G401.6 (cell line): ENCODE data around the gene BSND.

ENCODE experiments used
- FAIRE-seq: peaks from 2 replicates; lab custom pipeline; 2012; peaks lifted over from hg19 to GRCh38; lab: Jason Lieb, UNC

Gene BSND

DNA sequence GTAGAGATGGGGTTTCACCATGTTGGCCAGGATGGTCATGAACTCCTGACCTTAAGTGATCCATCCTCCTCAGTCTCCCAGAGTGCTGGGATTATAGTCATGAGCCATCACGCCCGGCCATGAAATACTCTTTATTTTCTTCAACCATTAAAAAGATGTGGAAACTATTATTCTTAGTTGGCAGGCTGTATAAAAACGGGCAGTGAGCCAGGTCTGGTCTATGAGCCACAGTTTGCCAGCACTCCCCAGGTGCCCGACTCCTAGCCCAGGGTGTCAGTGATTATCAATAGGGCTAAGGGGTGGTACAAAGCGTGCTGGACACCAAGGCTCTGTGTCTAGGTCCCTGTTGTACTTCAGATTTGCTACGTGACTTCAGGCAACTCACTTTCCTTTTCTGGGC, 22.0 kb upstream of the BSND start:
- no peak for FAIRE-seq

DNA sequence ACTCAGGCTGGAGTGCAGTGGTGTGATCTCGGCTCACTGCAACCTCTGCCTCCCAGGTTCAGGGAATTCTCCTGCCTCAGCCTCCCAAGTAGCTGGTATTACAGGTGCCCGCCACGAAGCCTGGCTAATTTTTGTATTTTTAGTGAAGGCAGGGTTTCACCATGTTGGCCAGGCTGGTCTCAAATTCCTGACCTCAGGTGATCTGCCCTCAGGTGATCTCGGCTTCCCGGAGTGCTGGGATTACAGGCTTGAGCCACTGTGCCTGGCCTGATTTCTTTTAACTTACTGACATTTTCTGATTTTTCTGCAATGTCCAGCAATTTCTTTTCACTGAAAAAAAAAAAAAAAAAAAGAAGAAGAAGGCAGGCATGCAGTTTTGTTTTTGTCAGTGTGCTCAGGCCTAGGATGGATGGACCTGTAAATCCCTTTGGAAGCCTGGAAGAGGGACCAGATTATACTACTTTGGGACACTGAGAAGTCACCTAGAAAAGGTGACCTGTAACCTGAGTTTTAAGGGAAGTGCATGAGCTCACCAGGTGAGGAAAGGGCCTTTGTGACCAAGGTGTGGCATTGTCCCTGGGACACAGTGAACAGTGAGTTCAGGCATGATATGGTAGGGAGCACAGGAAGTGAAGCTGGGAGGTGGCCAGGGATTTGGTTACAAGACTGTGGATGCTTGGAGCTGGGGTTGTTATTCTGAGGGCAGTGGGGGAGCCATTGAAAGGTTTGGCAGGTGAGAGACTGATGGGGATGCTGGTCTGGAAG, 21.0 kb upstream of the BSND start:
- no peak for FAIRE-seq

DNA sequence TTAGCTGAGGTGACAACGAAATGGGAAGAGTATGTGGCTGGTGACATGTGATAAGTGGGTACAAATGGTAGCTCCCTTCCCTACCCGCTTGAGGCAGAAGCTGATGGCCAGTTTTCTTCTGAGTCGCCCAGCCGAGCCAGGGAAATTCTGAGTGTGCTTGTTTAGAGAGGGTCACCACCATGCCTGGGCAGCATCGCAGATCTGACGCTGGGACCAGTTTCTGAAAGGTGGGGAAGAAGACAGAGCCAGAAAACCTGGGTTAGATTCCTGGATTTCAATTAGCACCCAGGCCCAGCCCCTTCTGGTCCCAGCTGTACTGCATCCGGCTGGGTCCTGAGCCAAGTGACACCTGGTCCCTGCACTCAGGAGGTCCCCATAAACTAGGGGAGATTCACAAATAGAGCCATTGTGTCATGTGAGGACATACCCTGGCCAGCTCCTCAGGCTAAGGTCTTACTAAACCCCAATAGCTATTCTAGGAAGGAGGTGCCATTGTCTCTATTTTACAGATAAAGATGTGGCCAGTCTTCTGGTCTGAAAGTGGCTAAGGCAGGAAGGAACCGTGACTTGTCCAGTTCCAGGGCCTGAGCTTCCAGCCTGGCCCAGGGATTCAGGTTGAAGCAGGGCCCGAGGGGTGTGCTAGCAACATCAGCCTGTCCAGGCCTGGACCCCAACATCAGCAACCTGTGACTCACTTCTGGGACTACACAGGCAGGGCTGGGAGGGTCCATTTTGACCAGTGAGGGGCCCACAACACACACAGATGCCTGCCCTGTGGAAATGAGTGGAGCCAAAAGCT, 20.0 kb upstream of the BSND start:
- FAIRE-seq: no peak

DNA sequence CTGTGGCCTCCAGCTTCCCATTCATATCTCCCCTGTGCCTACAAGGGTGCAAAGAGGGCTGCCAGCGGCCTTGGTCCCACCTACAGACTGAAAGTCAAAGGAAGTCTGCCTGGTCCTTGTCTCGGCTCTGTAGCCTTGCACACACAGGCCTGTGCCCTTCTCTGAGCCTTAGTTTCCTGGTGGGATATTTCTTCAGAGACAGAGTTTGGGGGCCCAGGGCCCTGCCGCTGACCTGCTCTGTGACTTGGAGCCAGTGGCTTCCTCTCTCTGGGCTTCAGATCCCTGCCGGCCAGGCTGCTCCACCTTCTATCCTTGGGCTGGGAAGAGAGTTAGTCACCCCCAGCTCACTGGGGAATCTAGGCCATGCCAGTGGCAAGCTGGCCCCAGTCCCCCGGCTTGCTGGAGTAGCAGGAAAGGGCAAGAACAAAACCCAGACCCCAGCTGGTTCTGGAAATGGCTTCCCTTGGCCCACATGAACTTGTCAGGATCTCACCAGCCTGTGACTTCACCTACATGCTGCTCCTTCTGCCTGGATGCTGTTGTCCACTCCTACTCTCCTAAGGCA, 19.3 kb upstream of the BSND start:
- FAIRE-seq: no peak

DNA sequence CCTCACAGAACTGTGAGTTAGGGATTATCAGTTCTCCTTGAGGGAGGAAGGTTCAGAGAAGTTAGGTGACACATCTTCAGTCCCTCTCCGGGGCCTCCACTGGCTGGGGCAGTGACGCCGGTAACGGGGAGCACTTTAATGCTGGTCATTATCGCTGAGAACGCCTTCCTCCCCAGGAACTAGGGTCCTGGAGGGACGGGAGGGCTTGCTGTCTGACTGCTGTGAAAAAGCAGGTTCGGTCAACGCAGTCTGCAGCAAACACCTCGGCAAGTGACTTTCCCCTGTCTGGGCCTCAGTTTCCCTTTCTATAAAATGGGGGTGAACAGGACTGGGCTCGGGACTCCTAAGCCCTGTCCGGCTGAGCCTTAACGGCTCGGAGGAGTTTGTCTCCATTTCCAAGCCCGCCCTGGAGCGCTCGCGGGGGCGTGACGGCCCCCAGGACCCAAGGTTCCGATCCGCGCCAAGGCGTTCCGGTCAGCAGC, 18.6 kb upstream of the BSND start:
- no peak for FAIRE-seq

DNA sequence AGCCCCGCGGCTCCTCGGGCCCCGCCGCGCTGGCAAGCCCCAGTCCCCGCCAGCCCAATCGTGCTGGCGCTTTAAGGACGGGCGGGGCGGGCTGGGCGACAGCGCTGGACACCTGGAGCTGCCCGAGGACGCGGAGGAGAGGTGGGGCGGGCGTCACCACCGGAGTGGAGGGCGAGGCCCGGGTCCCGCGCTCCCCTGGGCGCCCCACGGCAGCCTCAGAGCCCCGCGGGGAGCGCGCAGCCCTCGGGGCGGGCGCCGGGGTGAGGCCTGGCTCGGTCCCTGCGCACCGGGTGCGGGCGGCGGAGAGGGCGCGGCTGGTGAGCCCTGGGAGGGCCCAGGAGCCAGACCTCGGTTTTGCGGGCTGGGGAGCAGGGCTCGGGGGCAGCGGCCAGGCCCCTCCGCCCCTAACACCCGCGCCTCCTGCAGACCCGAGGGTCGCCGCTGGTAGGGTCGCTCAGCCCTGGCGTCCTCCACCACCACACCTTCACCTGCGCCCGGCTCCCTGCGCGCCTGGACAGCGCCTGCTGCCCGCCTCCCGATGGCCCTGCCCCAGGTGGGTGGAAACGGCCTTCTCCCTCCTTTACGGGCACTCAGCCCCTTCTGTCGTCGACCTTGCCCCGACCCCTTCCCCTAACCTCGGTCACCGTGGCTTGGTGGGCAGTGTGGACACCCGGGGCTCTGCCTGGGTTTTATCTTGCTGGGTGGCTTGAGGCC, 18.0 kb upstream of the BSND start, which contains the start of gene TMEM61:
Gene TMEM61, plus strand, starts transcription at position 101 of the 714 bp plus-strand sequence. Its CDS starts 438 bp downstream, at position 539.
- FAIRE-seq: no peak

DNA sequence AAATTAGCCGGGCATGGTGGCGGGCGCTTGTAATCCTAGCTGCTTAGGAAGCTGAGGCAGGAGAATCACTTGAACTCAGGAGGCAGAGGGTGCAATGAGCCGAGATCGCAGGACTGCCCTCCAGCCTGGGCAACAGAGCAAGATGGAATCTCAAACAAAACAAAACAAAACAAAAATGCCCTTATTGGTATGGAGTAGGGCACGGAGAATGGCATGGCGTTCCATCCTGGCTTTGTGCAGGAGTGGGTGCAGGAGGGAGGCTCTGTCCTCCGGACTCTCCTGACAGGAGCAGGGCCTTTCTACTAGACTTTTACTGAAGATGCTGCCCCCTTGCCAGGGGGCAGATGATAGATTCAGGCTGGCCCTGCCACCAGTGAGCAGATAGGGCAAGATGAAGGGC, 17.3 kb upstream of the BSND start:
- FAIRE-seq: no peak

DNA sequence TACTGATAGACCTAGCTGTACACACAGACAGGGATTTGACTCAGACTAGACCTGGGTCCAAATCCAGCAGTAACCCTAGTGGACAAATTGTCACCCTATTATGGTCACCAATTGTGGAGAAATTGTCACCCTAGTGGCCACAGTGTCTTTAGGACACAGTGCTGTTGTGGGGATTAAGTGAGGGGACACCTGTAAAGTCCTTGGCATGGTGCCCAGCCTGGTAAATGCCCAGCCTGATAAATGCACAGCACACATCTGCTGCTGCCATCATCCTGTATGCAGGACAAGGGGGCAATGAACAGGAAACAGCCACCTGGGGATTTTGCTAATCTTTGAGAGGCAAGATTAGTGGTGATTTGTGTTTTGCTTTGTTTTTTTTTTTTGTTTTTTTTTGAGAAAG, 16.0 kb upstream of the BSND start:
- FAIRE-seq: no peak

DNA sequence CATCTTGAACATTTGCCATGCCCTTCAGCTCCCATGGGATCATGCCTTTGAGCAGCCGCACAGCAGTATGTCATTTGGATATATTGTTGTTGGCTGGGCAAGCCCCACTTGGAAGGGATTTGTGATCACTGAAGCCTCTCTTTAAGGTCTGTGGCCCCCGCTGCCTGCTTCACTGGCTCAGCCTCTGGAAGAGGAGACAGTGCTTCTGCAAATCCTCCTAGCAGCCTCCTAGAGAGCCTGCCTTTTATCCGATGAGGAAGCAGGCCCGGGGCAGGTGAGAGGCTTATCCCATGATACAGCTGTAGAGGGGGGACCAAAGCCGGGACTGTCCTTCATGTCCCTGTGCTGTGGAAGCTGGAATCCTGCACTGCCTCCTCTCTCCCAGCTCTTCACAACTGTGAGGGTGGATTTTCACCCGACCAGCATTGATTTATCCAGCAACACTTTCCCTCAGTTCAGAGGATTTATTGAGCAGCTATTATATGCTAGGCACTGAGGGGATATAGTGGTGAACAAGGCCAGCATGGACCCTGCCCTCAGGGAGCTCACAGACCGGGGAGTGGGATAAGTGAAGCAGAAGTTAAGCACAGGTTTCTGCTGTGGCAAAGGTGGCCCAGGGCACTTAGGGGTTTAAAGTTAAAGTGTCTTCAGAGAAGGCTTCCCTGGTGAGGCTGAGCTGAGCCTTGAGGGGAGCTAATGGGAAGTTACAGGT, 14.4 kb upstream of the BSND start:
- no peak for FAIRE-seq

DNA sequence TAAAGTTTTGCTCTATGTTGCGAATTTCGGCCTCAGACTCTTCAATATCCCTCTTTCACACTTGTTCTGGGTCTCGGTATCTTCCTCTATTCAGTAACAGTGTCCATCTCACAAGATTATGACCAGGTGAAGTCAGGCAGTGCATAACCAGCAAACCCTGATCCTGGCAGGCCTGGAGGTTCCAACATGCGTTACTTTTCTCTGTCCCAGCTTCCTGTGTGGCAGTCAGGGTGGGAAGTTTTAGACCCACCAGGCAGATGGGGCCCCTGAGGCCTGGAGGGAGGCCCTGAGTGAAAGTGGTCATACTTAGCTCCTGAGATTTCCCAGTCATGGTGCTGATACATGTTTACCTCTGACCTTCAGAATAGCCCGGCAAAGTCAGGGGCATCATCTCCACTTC, 13.2 kb upstream of the BSND start:
- no peak for FAIRE-seq

DNA sequence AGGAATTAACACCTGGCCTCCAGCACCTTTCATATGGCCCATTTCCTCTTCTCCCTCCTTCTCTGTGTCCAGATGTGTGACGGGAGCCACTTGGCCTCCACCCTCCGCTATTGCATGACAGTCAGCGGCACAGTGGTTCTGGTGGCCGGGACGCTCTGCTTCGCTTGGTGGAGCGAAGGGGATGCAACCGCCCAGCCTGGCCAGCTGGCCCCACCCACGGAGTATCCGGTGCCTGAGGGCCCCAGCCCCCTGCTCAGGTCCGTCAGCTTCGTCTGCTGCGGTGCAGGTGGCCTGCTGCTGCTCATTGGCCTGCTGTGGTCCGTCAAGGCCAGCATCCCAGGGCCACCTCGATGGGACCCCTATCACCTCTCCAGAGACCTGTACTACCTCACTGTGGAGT, 12.7 kb upstream of the BSND start:
- no peak for FAIRE-seq

DNA sequence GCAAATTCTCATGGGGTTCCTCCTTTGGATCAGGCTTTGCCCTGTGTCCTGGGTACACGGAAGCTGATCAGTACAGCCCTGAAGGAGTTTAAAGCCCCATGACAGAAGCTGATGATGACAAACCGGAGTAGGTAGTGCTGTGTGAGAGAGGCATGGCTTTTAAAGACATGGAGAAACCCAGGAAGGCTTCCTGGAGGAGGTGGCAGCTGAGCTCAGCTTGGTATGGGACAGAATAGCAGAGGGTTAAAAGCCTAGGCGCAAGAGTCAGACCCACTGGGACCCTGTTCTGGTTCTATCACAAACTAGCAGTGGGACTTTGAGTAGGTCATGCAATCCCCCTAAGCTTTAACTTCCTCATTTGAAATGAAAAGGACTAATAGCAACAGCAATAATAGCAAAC, 12.2 kb upstream of the BSND start:
- FAIRE-seq: no peak

DNA sequence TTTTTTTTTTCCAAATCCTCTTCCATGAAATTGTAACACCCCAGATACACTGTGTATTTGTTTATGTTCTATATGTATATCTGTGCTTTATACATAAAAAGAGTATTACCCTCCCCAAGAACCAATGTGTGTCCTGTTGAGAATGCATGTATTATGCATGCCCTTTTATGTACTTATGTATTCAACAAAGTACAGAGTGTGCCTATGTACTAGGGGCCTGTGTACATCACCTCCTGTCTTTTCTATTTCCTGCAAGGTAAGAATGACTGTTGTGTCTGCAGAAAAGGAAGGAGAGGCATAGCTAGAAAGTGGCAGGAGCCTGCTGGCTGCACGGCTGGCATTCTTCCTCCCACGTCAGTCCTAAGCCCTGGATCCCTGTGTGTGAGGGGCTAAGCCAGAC, 11.3 kb upstream of the BSND start:
- FAIRE-seq: no peak

DNA sequence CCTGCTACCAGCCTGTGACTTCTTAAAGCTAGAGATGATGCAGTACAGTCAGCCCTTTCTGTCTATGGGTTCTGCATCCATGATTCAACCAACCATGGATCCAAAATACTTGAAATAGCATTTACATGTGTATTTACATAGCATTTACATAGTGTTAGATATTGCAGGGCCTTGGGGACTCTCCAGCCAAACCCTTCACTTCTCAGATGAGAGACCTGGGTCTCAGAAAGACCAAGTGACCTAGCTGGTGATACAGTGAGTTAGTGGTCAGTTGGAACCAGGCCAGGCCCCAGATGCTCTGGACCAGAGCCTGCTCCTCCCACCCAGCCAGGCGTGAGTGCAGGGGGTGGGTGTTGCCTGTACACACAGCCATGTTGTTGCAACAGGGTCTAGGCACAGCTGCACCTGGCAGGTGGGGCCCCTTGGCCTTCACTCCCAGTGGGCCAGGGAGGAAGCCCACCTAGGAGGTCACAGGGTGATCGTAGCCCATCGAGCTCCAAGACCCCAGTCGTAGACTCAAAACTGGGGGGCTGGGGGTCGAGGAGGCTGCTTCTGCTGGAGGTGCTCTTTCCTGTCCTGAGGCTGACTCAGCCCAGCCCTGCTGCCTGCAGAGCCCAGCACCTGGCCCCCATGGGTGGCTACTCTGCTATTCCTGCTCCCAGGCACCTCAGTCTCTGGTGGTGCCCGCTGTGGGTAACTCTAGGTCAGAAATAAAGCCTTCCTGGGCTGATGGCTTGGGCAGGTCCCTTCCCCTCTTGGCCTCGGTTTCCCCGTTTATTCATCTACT, 10.6 kb upstream of the BSND start:
- FAIRE-seq: no peak

DNA sequence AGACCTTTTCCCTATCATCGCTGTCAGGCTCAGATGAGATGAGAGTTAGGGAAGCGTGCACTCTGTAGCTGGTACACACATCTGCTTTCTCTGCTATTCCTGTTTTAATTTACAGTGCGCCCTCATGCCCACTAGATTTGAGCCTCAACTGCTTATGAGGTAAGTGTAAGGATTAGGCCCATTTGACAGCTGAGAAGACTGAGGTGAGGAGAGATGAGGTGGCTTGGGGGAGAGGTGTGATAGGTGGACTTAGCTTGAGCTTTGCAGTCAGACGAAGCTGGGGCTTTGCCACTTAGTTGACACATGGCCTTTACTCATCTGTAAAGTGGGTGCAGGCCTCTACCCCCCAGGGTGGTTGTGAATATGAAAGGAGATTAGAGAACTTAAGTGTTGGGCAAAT, 9.8 kb upstream of the BSND start:
- no peak for FAIRE-seq

DNA sequence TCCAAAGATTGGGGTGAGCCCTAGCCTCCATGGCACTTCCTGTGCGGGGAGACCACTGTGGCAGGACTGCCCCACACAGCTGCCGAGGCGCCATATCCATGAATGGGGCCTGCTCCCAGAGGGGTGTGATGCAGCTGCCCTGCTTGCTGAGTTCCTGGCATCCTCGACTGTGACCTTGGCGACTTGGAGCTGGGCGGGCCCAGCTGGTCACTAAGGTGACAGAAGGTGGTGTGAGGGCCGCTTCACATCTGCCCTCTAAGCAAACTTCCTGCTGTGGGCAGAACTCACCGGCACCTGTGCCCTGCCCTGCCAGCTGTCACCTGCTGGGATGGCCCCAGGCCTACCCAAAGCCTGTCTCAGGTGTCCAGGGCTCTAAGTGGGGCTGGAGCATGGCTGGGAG, 9.3 kb upstream of the BSND start:
- no peak for FAIRE-seq

DNA sequence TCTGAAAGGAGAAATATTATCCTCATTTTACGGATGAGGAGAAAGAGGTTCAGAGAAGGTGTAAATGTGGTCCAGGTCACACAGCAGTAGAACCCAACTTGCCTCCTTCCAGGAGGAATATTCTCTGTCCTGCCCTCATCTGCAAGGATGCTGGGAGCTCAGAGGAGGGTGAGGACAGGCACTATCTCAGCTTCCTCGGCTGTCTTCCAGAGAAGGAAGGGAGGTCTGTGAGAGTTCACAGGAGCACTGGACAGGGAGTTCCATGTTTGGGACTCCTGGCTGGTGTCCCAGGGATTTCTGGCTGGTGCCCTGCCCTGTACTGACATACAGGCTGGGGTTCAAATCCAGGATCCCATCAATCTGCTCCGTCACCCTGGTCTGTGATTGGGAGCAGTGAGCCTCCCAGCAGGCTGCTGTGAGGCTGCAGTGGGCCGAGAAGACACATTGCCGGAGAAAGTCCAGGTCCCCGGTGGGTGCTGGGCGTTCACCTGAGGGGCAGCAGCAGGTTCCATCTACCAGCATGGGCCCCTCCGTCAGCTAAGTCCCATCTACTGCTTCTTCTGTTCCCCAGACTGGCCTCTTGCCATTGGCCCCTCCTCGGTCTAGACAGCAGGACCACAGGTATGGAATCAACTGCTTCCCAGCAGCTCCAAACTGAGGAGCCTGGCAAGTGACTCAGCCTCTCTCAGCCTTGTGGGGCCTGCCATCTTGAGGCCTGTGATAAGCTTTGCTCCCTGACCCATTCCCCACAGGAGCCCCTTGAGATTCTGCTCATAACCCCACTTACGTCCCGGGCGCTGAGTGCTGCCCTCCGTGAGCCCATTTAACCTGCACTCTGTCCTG, 8.5 kb upstream of the BSND start:
- FAIRE-seq: no peak

DNA sequence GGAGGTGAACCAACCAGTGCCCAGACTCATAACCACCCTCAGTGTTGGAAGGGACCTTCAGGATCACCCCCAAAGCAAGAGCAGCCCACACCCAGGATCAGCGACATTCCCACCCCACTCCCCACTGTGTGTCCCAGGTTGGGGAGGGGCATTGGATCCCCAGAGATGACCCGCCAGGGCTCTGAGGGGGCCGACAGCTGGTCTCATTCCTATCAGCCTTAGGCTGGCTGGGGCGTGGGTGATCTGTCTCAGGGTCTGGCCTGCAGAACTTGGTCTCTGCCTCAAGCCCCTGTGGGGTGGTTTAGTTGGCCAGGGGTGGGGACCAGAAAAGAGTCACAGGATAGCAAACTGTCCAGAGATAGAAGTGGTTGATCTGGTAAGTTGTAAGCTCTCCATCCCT, 7.8 kb upstream of the BSND start:
- FAIRE-seq: no peak

DNA sequence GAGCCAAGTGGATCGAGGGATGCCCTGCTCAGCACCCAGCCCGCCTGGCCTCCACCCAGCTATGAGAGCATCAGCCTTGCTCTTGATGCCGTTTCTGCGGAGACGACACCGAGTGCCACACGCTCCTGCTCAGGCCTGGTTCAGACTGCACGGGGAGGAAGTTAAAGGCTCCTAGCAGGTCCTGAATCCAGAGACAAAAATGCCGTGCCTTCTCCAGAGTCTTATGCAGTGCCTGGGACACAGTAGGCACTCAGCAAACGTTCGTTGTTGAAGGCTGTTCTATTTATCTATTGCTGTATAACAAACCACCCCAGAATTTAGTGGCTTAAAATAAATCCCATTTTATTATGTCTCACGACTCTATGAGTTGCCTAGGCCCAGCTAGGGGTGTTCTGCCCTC, 6.8 kb upstream of the BSND start:
- FAIRE-seq: no peak

DNA sequence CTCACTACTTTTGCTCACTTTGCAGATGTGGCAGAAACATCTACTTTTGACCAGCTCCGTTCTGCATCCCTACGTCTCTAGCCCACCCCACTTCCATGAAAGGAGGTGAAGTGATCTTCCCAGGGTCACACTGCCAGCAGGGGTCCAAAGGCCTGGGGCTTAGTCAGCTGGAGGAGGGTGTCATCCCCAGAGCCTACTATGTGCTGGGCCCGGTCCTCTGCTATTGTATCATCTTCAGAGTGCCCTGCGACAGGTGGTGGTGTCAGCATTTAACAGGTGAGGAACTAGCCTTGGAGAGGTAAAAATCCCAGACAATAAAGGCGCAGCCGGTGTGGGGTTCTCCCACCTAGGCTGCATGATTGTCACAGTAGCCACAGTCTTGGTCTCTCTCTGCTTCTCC, 5.6 kb upstream of the BSND start:
- no peak for FAIRE-seq
